Cardiac fibroblast (primary cell): ENCODE results near the gene CFD.
A peak's percentile ranks its signal among the peaks of the same experiment; 100 is the strongest.
"Not testable (repeated sequence)": the region's sequence is repeated elsewhere in the genome, so short reads cannot be mapped to it uniquely, and the experiment has no call there.

Source experiments
- DNase-seq, 2 donors: peaks; one replicate each; pipeline versions ENCODE4 v3.0.0 to v3.0.0-alpha.2; 2010; ENCODE audit warnings: low read depth in 2 of 2
- H3K4me3 ChIP-seq, 2 donors: replicated peaks in 1 of 2; 1 replicate in 1 of 2; 2 replicates in 1 of 2; pipeline ENCODE4 v1.5.1; 2011; ENCODE audit warnings: low read depth in 2 of 2, low read length in 2 of 2, mild to moderate bottlenecking in 2 of 2, moderate library complexity in 1 of 2
- TF ChIP-seq, protein P1 (sequence below): IDR thresholded peaks from one replicate; pipeline ENCODE4 v1.5.1; 2011; ENCODE audit warnings: low read depth, mild to moderate bottlenecking, low read length, inconsistent platforms

Gene CFD

DNA sequence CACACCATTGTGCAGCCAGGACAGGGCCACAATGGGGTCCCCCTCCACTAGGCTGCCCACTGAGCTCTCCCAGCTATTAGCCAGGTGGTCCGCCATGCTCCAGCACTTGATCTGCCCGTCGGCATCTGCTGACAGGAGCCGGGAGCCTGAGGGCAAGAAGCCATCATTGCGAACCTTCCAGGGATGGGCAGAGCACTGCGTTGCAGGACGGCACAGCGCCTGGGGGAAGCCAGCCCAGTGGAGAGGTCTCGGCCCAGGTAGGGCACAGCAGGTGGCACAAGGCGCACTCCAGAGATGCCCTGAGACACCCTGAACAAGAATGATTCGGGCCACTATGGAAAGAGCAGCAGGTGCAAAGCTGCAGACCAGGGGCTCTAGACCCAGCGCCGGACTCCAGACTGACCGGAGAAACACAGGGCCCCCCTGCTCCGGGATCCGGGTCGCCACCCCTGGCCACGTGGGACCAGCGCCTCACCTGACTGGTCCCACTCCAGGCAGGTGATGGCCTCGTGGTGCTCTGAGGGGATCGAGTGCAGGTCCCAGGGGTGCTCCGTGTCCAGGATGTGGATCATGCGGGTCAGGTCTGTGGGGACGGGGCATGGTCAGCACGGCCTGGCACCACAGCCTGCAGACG, 30.3 kb downstream of the CFD start:
- TF ChIP-seq, protein P1, sequence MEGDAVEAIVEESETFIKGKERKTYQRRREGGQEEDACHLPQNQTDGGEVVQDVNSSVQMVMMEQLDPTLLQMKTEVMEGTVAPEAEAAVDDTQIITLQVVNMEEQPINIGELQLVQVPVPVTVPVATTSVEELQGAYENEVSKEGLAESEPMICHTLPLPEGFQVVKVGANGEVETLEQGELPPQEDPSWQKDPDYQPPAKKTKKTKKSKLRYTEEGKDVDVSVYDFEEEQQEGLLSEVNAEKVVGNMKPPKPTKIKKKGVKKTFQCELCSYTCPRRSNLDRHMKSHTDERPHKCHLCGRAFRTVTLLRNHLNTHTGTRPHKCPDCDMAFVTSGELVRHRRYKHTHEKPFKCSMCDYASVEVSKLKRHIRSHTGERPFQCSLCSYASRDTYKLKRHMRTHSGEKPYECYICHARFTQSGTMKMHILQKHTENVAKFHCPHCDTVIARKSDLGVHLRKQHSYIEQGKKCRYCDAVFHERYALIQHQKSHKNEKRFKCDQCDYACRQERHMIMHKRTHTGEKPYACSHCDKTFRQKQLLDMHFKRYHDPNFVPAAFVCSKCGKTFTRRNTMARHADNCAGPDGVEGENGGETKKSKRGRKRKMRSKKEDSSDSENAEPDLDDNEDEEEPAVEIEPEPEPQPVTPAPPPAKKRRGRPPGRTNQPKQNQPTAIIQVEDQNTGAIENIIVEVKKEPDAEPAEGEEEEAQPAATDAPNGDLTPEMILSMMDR = no peak
- no peak for DNase-seq
- no peak overlapping the region for H3K4me3 ChIP-seq

DNA sequence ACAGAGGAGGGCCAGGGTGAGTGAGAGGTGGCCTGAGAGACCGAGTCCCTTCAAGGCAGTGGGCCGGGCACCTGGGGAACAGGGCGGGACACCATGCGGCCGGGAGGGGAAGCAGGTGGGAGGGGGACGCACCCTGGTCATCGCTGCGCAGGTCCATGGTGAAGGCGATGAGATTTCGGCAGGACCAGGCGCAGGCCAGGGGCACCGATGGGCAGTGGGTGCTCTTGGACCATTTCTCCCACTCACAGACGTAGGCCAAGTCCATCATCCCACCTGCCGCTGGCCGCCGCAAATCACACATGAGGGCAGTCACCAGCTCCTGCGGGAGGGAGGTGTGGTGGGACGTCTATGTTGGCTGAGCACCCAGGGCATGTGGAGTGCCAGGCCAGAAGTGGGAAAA, 31.4 kb downstream of the CFD start:
- TF ChIP-seq, protein P1 = no peak
- no peak for DNase-seq
- no peak overlapping the region for H3K4me3 ChIP-seq

DNA sequence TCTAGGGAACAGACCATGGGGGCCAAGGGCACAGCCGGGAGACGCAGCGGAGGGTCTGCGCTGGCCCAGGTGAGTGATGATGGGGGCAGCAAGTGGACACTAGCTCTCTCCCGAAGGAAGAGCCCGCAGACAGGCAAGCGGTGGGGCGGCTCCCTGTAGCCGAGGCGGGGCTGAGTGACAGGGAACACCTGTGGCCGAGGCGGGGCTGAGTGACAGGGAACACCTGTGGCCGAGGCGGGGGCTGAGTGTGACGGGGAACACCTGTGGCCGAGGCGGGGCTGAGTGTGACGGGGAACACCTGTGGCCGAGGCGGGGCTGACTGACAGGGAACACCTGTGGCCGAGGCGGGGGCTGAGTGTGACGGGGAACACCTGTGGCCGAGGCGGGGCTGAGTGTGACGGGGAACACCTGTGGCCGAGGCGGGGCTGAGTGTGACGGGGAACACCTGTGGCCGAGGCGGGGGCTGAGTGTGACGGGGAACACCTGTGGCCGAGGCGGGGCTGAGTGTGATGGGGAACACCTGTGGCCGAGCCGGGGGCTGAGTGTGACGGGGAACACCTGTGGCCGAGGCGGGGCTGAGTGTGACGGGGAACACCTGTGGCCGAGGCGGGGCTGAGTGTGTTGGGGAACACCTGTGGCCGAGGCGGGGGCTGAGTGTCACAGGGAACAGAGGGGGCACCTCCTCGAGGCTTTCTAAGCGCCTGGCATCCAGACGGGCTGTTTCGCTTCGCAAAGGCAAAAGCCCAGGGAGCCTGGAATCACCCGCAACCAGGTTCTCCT, 32.1 kb downstream of the CFD start:
- peak overlapping the region; percentile 77 to 83 for H3K4me3 ChIP-seq
- DNase-seq = not testable (repeated sequence)

DNA sequence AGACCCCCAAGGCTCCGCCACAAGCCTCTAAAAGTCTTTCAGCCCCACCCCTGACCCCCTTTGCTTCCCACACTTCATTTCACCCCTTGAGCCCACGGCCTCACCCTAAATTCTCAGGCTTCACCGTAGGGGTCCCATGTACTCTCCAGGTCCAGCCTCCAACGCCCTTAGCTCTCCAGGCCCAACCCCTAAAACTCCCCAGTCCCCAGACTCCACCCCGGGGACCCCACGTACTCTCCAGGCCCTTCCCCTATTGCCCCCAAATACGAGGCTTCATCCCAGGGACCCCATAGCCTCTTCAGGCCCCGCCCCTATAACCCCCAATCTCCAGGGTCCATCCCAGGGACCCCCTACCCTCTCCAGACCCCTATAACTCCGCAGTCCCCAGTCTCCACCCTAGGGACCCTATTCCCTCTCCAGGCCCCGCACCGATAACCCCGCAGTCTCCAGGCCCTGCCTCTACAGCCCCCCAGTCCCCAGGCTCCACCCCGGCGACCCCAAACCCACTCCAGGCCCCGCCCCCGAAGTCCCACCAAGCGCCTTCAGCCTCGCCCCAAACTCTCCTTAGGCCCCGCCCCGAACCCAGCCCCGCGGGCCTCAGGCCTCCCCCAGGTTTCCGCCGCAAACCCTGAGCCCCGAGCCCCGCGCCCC, 32.9 kb downstream of the CFD start:
- peak overlapping the region; percentile 77 to 83 for H3K4me3 ChIP-seq
- no peak for DNase-seq
- TF ChIP-seq, protein P1 = no peak

DNA sequence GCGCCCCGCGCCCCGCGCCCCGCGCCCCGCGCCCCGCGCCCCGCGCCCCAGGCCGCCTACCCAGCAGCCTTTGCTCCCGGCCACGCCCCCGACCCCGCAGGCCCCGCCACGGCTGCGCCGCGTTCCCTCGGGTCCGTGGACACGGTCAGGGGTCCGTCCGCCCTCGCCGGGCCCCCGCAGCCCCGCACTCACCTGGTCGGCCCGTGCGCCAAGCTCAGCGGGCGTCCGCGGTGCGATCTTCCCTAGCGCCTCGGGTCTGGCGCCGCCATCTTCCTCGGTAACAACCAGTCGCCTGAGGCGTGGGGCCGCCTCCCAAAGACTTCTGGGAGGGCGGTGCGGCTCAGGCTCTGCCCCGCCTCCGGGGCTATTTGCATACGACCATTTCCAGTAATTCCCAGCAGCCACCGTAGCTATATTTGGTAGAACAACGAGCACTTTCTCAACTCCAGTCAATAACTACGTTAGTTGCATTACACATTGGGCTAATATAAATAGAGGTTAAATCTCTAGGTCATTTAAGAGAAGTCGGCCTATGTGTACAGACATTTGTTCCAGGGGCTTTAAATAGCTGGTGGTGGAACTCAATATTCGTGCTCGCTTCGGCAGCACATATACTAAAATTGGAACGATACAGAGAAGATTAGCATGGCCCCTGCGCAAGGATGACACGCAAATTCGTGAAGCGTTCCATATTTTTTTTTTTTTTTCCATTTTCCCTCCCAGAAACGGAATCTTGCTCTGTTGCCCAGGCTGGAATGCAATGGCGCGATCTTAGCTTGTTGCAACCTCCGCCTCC, 33.6 kb downstream of the CFD start, which contains the start of the genes MED16 and RNU6-9:
Gene MED16, minus strand, starts transcription at position 294 of the 796 bp plus-strand sequence. CDS start 2,056 bp downstream, outside the sequence.
Gene RNU6-9, plus strand, starts transcription at position 591 of the 796 bp plus-strand sequence.
- DNase-seq = peak; percentile 95 to 96
- TF ChIP-seq, protein P1 = no peak

DNA sequence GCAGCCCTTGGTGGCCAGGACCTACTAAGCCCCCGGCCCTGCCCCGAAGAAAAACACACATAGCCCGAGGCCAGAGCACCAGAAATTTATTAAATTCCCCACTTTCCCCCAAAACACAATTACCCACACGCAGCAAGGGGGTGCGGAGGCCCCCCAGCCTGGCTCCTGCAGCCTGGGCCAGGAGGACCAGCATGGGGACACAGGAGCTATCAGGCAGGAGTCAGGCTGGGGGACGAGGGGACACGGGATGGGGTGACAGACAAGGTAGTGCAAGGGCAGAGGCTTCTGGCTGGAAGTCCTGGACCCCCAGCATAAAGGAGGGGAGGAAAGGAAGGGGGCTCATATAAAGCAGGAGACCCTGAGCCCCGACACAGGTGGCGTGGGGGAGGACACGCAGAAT, 37.0 kb downstream of the CFD start:
- no peak for DNase-seq
- TF ChIP-seq, protein P1 = no peak
- H3K4me3 ChIP-seq = no peak overlapping the region

More for the DNA sequence above, 33.6 kb downstream of the CFD start, which contains the start of the genes MED16 and RNU6-9:
- peak within 1 kb of the TSS; percentile 77 to 83 for H3K4me3 ChIP-seq
